ENCODE results near the gene DVL2.

GRCh38 chr17:7253082-7253481, 18.8 kb upstream of the DVL2 start:
- TF ChIP-seq, protein P1, sequence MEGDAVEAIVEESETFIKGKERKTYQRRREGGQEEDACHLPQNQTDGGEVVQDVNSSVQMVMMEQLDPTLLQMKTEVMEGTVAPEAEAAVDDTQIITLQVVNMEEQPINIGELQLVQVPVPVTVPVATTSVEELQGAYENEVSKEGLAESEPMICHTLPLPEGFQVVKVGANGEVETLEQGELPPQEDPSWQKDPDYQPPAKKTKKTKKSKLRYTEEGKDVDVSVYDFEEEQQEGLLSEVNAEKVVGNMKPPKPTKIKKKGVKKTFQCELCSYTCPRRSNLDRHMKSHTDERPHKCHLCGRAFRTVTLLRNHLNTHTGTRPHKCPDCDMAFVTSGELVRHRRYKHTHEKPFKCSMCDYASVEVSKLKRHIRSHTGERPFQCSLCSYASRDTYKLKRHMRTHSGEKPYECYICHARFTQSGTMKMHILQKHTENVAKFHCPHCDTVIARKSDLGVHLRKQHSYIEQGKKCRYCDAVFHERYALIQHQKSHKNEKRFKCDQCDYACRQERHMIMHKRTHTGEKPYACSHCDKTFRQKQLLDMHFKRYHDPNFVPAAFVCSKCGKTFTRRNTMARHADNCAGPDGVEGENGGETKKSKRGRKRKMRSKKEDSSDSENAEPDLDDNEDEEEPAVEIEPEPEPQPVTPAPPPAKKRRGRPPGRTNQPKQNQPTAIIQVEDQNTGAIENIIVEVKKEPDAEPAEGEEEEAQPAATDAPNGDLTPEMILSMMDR (IDR thresholded peaks at IDR 0.05; ENCODE audit: low read length), result no peak
- no peak for TF ChIP-seq EZH2 (IDR thresholded peaks at IDR 0.05; ENCODE audit: borderline replicate concordance, low read length)

Data from OCI-LY1 (cell line).